Measurements from ENCODE around the gene DNAI2. TPM values are rescaled to one million over a fixed set of nuclear protein-coding genes. Genes with fewer than 3 reads are reported as not detected.

Gene DNAI2
- total RNA-seq, 1 experiment from 2014 or later: not detected

DNA sequence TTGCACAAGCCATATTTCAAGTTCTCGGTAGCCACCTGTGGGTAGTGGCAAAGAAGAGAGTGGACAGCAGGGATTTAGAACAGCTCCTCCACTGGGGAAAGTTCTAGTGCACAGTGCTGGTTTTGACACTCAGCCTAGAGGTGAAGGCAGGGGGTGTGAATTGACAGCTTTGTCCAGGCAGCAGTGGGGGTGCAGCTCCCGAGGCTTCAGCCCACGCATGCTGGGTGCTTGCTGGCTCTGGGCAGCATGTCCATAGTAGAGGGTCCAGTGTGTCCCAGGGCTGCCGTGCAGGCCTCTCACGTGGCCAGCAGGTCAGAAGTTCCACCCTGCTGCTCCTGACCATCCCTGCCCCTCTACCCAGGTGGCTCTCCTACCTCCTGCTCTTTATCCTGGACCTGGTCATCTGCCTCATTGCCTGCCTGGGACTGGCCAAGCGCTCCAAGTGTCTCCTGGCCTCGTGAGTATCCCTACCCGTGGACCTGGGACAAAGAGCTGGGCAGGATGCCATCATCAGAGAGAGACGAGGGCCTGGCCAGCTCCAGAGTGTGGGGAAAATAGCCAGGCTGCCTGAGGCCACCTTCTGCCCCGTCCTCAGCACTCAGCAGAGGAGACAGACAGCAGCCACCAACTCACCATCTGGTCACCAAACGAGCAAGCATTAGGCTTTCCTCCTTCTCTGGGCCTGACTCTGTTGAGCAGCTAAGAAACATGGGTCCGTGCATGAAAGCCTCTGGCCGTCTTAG, 30.9 kb upstream of the DNAI2 start:
- ChIA-PET CTCF (no interaction called here), POLR2A (no interaction called here), RAD21 (ENCODE audit: low non-redundant PET in 1 of 2, low total read pairs in 2 of 2, uncharacterized antibody in 2 of 2, unreplicated experiment in 2 of 2) (no interaction called here)
- Histone ChIP-seq H3K27me3 (ENCODE audit: insufficient read depth, low read length) (no peaks in the 10 kb centered on the region), H3K36me3 (ENCODE audit: control insufficient read depth in 1 of 2, insufficient read depth in 2 of 2, low read length in 2 of 2) (no peaks in the 10 kb centered on the region), H3K27ac (ENCODE audit: low read depth, low read length) (no peak overlapping the region), H3K79me2 (ENCODE audit: insufficient read depth, low read length) (no peaks in the 10 kb centered on the region), H3K4me3 (replicated peaks in 1 of 2; ENCODE audit: low read depth in 1 of 2, low read length in 2 of 2) (no peak overlapping the region), H2AFZ (ENCODE audit: low read depth, low read length, poor library complexity, severe bottlenecking) (no peak overlapping the region), H3K4me1 (ENCODE audit: control insufficient read depth in 1 of 2, insufficient read depth in 2 of 2, low read length in 2 of 2) (no peaks in the 10 kb centered on the region), H3K4me2 (ENCODE audit: low read length) (no peak overlapping the region), H3K9ac (ENCODE audit: low read length) (no peak overlapping the region), H3K9me3 (ENCODE audit: control insufficient read depth in 1 of 2, insufficient read depth in 1 of 2, low read depth in 1 of 2, low read length in 2 of 2) (no peaks in the 10 kb centered on the region), H3K9me2 (ENCODE audit: insufficient read depth) (no peaks in the 10 kb centered on the region), H4K20me1 (ENCODE audit: insufficient read depth) (no peaks in the 10 kb centered on the region)
- ATAC-seq (no peak), DNase-seq (ENCODE audit: low read depth, low spot score) (no peak)
- intact Hi-C loops (cut with micrococcal nuclease): no loop called here
- no peak for TF ChIP-seq EGR1 (IDR thresholded peaks at IDR 0.05; ENCODE audit: low read depth)
- TF ChIP-seq CBX3 (IDR thresholded peaks at IDR 0.05; ENCODE audit: low read depth): no peak
- no peak for TF ChIP-seq ELF1 (IDR thresholded peaks at IDR 0.05; ENCODE audit: borderline replicate concordance, low read depth)
- TF ChIP-seq ZFX (IDR thresholded peaks at IDR 0.05): no peak
- TF ChIP-seq, protein P1, sequence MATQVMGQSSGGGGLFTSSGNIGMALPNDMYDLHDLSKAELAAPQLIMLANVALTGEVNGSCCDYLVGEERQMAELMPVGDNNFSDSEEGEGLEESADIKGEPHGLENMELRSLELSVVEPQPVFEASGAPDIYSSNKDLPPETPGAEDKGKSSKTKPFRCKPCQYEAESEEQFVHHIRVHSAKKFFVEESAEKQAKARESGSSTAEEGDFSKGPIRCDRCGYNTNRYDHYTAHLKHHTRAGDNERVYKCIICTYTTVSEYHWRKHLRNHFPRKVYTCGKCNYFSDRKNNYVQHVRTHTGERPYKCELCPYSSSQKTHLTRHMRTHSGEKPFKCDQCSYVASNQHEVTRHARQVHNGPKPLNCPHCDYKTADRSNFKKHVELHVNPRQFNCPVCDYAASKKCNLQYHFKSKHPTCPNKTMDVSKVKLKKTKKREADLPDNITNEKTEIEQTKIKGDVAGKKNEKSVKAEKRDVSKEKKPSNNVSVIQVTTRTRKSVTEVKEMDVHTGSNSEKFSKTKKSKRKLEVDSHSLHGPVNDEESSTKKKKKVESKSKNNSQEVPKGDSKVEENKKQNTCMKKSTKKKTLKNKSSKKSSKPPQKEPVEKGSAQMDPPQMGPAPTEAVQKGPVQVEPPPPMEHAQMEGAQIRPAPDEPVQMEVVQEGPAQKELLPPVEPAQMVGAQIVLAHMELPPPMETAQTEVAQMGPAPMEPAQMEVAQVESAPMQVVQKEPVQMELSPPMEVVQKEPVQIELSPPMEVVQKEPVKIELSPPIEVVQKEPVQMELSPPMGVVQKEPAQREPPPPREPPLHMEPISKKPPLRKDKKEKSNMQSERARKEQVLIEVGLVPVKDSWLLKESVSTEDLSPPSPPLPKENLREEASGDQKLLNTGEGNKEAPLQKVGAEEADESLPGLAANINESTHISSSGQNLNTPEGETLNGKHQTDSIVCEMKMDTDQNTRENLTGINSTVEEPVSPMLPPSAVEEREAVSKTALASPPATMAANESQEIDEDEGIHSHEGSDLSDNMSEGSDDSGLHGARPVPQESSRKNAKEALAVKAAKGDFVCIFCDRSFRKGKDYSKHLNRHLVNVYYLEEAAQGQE (IDR thresholded peaks at IDR 0.05; ENCODE audit: low read depth): no peak
- TF ChIP-seq, protein P2, sequence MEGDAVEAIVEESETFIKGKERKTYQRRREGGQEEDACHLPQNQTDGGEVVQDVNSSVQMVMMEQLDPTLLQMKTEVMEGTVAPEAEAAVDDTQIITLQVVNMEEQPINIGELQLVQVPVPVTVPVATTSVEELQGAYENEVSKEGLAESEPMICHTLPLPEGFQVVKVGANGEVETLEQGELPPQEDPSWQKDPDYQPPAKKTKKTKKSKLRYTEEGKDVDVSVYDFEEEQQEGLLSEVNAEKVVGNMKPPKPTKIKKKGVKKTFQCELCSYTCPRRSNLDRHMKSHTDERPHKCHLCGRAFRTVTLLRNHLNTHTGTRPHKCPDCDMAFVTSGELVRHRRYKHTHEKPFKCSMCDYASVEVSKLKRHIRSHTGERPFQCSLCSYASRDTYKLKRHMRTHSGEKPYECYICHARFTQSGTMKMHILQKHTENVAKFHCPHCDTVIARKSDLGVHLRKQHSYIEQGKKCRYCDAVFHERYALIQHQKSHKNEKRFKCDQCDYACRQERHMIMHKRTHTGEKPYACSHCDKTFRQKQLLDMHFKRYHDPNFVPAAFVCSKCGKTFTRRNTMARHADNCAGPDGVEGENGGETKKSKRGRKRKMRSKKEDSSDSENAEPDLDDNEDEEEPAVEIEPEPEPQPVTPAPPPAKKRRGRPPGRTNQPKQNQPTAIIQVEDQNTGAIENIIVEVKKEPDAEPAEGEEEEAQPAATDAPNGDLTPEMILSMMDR (IDR thresholded peaks at IDR 0.05 in 2 of 3, conservative IDR thresholded peaks at IDR 0.05 in 1 of 3; ENCODE audit: borderline replicate concordance in 1 of 3, insufficient read depth in 1 of 3, low read depth in 2 of 3, low read length in 2 of 3): no peak
- TF ChIP-seq, protein P3, sequence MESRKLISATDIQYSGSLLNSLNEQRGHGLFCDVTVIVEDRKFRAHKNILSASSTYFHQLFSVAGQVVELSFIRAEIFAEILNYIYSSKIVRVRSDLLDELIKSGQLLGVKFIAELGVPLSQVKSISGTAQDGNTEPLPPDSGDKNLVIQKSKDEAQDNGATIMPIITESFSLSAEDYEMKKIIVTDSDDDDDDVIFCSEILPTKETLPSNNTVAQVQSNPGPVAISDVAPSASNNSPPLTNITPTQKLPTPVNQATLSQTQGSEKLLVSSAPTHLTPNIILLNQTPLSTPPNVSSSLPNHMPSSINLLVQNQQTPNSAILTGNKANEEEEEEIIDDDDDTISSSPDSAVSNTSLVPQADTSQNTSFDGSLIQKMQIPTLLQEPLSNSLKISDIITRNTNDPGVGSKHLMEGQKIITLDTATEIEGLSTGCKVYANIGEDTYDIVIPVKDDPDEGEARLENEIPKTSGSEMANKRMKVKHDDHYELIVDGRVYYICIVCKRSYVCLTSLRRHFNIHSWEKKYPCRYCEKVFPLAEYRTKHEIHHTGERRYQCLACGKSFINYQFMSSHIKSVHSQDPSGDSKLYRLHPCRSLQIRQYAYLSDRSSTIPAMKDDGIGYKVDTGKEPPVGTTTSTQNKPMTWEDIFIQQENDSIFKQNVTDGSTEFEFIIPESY (IDR thresholded peaks at IDR 0.05; ENCODE audit: extremely low read depth, insufficient replicate concordance, low read length): no peak
- no peak for TF ChIP-seq JUND (IDR thresholded peaks at IDR 0.05)
- TF ChIP-seq ZNF274 (IDR thresholded peaks at IDR 0.05; ENCODE audit: low read depth, low read length): no peak
- BruUV-seq (replicated peaks): no TSS peak

Data from HCT116 (cell line).